Parathyroid adenoma (tissue), 2 donors: Measurements from ENCODE around the gene DLD.

ENCODE experiments used
- H2AFZ ChIP-seq: fragments of 300-600 bp; sonication (generic); one replicate; pipeline ENCODE4 v1.7.0; 2017; ENCODE audit warnings: antibody characterized with exemption, mild to moderate bottlenecking
- H3K27ac ChIP-seq: fragments of 300-600 bp; sonication (generic); one replicate; pipeline ENCODE4 v1.7.0; 2017
- H3K27me3 ChIP-seq: fragments of 300-600 bp; sonication (generic); one replicate; pipeline ENCODE4 v1.7.0; 2017; ENCODE audit warnings: low read length; ENCODE audit not compliant: control insufficient read depth, insufficient read depth
- H3K36me3 ChIP-seq: fragments of 300-600 bp; sonication (generic); one replicate; pipeline ENCODE4 v1.7.0; 2017; ENCODE audit warnings: low read length; ENCODE audit not compliant: control insufficient read depth, insufficient read depth
- H3K4me1 ChIP-seq: fragments of 300-600 bp; sonication (generic); one replicate; pipeline ENCODE4 v1.7.0; 2017; ENCODE audit warnings: control low read depth
- H3K4me2 ChIP-seq: fragments of 300-600 bp; sonication (generic); one replicate; pipeline ENCODE4 v1.7.0; 2017; ENCODE audit warnings: low read length
- H3K4me3 ChIP-seq: fragments of 300-600 bp; sonication (generic); one replicate; pipeline ENCODE4 v1.7.0; 2017; ENCODE audit warnings: low read depth, low read length
- H3K79me2 ChIP-seq: fragments of 300-600 bp; sonication (generic); one replicate; pipeline ENCODE4 v1.7.0; 2017; ENCODE audit warnings: control low read depth
- H3K9ac ChIP-seq: fragments of 300-600 bp; sonication (generic); one replicate; pipeline ENCODE4 v1.7.0; 2017; ENCODE audit warnings: mild to moderate bottlenecking
- H3K9me3 ChIP-seq: fragments of 300-600 bp; sonication (generic); one replicate; pipeline ENCODE4 v1.7.0; 2017; ENCODE audit warnings: low read length; ENCODE audit not compliant: control insufficient read depth
- CTCF ChIP-seq: fragments of 300-600 bp; sonication (generic); IDR thresholded peaks from one replicate; pipeline ENCODE4 v1.7.0; 2017; ENCODE audit warnings: antibody characterized with exemption, mild to moderate bottlenecking
- donor health status: primary hyperparathyroidism.

The DLD gene

GRCh38 chr7:107898997-107899594, 8.1 kb downstream of the DLD start:
- TF ChIP-seq CTCF, result no peak
- H3K9ac ChIP-seq, result no peak overlapping the region
- H3K27ac ChIP-seq, result no peak overlapping the region
- H3K79me2 ChIP-seq, result peaks cover 30% of the 10 kb centered on the region
- no peak overlapping the region for H3K4me3 ChIP-seq
- no peak overlapping the region for H2AFZ ChIP-seq
- H3K4me2 ChIP-seq, result no peak overlapping the region
- H3K36me3 ChIP-seq, result no peaks in the 10 kb centered on the region
- no peaks in the 10 kb centered on the region for H3K9me3 ChIP-seq
- H3K4me1 ChIP-seq, result peaks cover 3% of the 10 kb centered on the region
- H3K27me3 ChIP-seq, result no peaks in the 10 kb centered on the region

- no peak overlapping the region for H3K4me2 ChIP-seq
- H3K4me1 ChIP-seq, result peaks cover 3% of the 10 kb centered on the region
- H2AFZ ChIP-seq, result no peak overlapping the region
- H3K9me3 ChIP-seq, result no peaks in the 10 kb centered on the region
- no peaks in the 10 kb centered on the region for H3K27me3 ChIP-seq
- no peaks in the 10 kb centered on the region for H3K36me3 ChIP-seq
- no peak overlapping the region for H3K4me3 ChIP-seq
- no peak for TF ChIP-seq CTCF
- H3K27ac ChIP-seq, result no peak overlapping the region
- H3K79me2 ChIP-seq, result peaks cover 19% of the 10 kb centered on the region
- no peak overlapping the region for H3K9ac ChIP-seq
Observed at GRCh38 chr7:107900496-107901015, 9.6 kb downstream of the DLD start.

- H3K4me3 ChIP-seq, result no peak overlapping the region
- no peak overlapping the region for H3K4me2 ChIP-seq
- no peak overlapping the region for H2AFZ ChIP-seq
- no peaks in the 10 kb centered on the region for H3K9me3 ChIP-seq
- H3K9ac ChIP-seq, result no peak overlapping the region
- H3K79me2 ChIP-seq, result peaks cover 9% of the 10 kb centered on the region
- H3K27me3 ChIP-seq, result no peaks in the 10 kb centered on the region
- no peaks in the 10 kb centered on the region for H3K36me3 ChIP-seq
- H3K27ac ChIP-seq, result no peak overlapping the region
- peaks cover 3% of the 10 kb centered on the region for H3K4me1 ChIP-seq
- no peak for TF ChIP-seq CTCF
Observed at GRCh38 chr7:107902381-107902780, 11.4 kb downstream of the DLD start.

- H3K79me2 ChIP-seq, result peaks cover 4% of the 10 kb centered on the region
- H3K27ac ChIP-seq, result no peak overlapping the region
- H2AFZ ChIP-seq, result no peak overlapping the region
- H3K9me3 ChIP-seq, result no peaks in the 10 kb centered on the region
- H3K4me1 ChIP-seq, result no peaks in the 10 kb centered on the region
- TF ChIP-seq CTCF, result no peak
- no peaks in the 10 kb centered on the region for H3K36me3 ChIP-seq
- no peak overlapping the region for H3K9ac ChIP-seq
- no peak overlapping the region for H3K4me3 ChIP-seq
- no peaks in the 10 kb centered on the region for H3K27me3 ChIP-seq
- no peak overlapping the region for H3K4me2 ChIP-seq
Observed at GRCh38 chr7:107907790-107908189, 16.8 kb downstream of the DLD start.

- Histone ChIP-seq H2AFZ (no peak overlapping the region), H3K4me2 (no peak overlapping the region), H3K9me3 (no peaks in the 10 kb centered on the region), H3K27ac (no peak overlapping the region), H3K36me3 (no peaks in the 10 kb centered on the region), H3K27me3 (no peaks in the 10 kb centered on the region), H3K4me1 (no peaks in the 10 kb centered on the region), H3K9ac (no peak overlapping the region), H3K79me2 (peaks cover 4% of the 10 kb centered on the region), H3K4me3 (no peak overlapping the region)
- no peak for TF ChIP-seq CTCF
Observed at GRCh38 chr7:107909445-107909844, 18.5 kb downstream of the DLD start.
